GM19043 (cell line): ENCODE data around the gene FBXO21.

Experiments used
- ATAC-seq: cut with Tn5 transposase; IDR thresholded peaks from one replicate; pipeline ENCODE4 v1.9.1; 2021; ENCODE audit warnings: low read depth; ENCODE audit not compliant: unreplicated experiment

The FBXO21 gene

DNA sequence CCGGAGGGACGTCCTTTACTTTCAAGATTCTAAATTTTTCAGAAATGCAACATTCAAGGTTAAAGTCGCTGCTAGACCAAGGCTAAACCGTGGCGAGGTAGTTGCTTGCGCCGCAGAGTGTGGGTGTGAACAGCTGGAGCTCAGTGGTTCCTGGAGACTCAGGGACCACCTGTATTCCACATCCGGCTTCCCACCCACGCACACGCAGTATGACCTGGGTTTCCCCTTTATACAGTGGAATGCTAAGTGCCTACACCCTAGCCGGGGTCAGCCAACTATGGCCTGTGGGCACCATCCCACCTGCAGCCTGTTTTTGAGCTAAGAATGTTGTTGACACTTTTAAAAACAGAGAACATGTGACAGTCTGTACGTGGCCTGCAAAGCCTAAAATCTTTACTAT, 48.2 kb downstream of the FBXO21 start:
- no peak for ATAC-seq

GRCh38 chr12:117141097-117141898, 49.0 kb downstream of the FBXO21 start:
- ATAC-seq: no peak

- ATAC-seq: no peak
Measured at GRCh38 chr12:117140397-117141096, 49.7 kb downstream of the FBXO21 start.

DNA sequence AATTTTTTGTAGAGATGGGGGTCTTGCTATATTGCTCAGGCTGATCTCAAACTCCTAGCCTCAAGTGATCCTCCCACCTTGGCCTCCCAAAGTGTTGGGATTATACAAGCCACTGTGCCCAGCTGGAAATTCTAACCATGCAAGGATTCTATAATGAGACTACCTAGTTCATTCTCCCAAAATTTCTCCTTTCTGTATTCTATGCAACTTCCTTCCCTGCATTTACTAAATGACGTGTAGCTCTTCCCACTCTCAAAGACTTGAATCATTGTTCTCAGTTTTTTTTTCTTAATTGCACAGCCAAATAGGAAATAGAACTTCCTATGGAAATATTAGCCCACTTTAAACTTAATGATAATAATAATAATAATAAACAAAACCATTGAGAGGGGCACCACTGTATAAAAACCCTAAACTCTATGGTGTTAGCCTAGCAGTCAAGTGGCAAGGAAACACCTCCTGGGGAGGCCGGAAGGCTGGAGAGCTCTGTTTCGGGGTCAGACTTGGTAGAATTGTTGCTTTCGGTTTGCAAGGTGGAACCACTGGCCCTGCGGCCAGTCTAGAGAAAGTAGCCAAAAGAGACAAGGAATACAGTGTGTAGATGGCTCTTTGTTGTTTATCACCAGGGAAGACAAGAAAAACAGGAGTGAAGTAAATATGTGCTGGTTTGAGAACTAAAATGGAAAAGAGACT, 51.1 kb downstream of the FBXO21 start:
- ATAC-seq: no peak

- ATAC-seq: no peak
Measured at GRCh38 chr12:117134721-117135120, 55.5 kb downstream of the FBXO21 start.

- ATAC-seq: no peak
Measured at GRCh38 chr12:117134059-117134458, 56.2 kb downstream of the FBXO21 start.

DNA sequence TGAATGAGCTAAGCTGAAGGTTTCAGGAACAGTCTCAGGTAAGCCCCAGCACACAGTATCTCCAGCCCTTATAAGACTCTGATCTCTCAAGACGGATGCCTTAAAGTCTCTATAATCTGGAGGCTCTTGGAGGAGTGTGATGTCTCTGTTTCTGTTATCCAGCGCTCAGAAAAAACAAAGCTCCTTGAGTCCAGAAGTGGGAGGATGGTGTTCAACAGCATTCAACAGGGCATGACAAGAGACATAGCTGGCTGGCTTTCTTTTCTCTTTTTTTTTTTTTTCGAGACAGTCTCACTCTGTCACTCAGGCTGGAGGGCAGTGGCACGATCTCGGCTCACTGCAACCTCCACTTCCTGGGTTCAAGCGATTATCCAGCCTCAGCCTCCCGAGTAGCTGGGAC, 59.5 kb downstream of the FBXO21 start:
- ATAC-seq: no peak

DNA sequence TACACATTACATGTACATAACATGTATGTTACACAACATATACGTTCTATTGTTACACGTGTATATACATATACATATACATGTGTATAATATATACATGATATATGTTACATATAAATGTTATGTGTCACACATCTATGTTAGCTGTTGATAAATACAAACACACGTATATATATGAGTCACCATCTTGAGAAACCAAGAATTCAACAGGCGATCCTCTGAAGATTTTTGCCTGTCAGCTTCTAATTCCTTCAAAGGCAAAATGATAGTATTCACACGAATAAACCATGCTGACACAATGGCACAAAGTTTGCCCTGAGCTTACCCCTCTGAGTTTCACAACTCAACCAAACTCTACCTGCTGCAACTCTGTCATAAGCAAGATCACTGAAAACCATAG, 60.9 kb downstream of the FBXO21 start:
- ATAC-seq: no peak

GRCh38 chr12:117127933-117128823, 62.1 kb downstream of the FBXO21 start:
- ATAC-seq: no peak

DNA sequence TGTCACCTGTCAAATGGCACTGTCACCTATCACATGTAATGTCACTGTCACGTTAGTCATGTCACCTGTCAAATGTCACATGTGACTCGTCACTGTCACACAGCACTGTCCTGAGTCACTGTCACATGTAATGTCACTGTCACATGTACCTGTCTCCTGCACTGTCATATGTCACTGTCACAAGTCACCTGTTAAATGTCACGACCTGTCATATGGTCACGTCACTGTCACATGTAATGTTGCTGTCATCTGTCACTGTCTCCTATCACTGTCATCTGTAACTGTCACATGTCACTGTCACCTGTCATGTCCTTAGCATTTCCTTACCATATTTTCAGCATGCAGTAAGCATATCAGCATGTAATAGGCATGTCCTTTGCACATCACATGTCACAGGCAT, 63.9 kb downstream of the FBXO21 start:
- ATAC-seq: no peak

DNA sequence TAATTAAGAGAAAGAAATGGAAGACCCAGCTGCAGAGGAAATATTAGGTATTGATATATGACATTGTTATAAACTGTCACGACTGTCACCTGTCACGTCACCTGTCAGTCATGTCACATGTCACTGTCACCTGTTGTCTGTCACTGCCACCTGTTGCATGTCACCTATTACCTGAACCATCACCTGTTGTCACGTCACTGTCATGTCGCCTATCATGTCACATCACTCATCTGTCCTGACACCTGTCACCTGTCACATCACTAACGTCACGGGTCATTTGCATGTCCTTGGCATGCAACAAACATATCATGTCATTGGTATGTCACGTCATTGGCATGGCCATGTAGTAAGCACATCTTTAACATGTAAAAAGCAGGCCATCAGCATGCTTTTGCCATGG, 64.5 kb downstream of the FBXO21 start:
- ATAC-seq: no peak

GRCh38 chr12:117125272-117125613, 65.0 kb downstream of the FBXO21 start:
- no peak for ATAC-seq

- no peak for ATAC-seq
Measured at GRCh38 chr12:117124421-117125271, 65.6 kb downstream of the FBXO21 start.

- ATAC-seq: no peak
Measured at GRCh38 chr12:117121441-117121840, 68.8 kb downstream of the FBXO21 start.

GRCh38 chr12:117120787-117121186, 69.5 kb downstream of the FBXO21 start:
- no peak for ATAC-seq

- ATAC-seq: no peak
Measured at GRCh38 chr12:117119592-117120198, 70.6 kb downstream of the FBXO21 start.

- ATAC-seq: no peak
Measured at GRCh38 chr12:117118838-117119591, 71.3 kb downstream of the FBXO21 start.

GRCh38 chr12:117114784-117115183, 75.5 kb downstream of the FBXO21 start:
- no peak for ATAC-seq

- no peak for ATAC-seq
Measured at GRCh38 chr12:117113231-117113630, 77.0 kb downstream of the FBXO21 start.
